Uterus (tissue), 2 donors: ENCODE measurements around the gene CXCR4.

Experiments
- CTCF ChIP-seq, 4 experiments: fragments of 200-600 bp in 2 of 4; fragments of 450-650 bp in 2 of 4; sonication (generic) in 2 of 4; IDR thresholded peaks; one replicate each; pipeline ENCODE4 v1.5.1; 2016 to 2019; ENCODE audit warnings: antibody characterized with exemption in 4 of 4, mild to moderate bottlenecking in 2 of 4, moderate library complexity in 1 of 4
- POLR2A ChIP-seq, 2 donors: fragments of 450-650 bp; IDR thresholded peaks; one replicate each; pipeline ENCODE4 v1.6.1; 2016; ENCODE audit warnings: antibody characterized with exemption in 2 of 2, mild to moderate bottlenecking in 1 of 2, moderate library complexity in 1 of 2

GRCh38 chr2:136116151-136116812, 1.7 kb downstream of the CXCR4 start:
- TF ChIP-seq CTCF (IDR thresholded peaks at IDR 0.05) (no peak), POLR2A (IDR thresholded peaks at IDR 0.05) (no peak)
